Measurements from ENCODE around the gene RP9.

GRCh38 chr7:33118383-33118782 is 9.2 kb upstream of the RP9 start:
- TF ChIP-seq, protein P1, sequence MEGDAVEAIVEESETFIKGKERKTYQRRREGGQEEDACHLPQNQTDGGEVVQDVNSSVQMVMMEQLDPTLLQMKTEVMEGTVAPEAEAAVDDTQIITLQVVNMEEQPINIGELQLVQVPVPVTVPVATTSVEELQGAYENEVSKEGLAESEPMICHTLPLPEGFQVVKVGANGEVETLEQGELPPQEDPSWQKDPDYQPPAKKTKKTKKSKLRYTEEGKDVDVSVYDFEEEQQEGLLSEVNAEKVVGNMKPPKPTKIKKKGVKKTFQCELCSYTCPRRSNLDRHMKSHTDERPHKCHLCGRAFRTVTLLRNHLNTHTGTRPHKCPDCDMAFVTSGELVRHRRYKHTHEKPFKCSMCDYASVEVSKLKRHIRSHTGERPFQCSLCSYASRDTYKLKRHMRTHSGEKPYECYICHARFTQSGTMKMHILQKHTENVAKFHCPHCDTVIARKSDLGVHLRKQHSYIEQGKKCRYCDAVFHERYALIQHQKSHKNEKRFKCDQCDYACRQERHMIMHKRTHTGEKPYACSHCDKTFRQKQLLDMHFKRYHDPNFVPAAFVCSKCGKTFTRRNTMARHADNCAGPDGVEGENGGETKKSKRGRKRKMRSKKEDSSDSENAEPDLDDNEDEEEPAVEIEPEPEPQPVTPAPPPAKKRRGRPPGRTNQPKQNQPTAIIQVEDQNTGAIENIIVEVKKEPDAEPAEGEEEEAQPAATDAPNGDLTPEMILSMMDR (IDR thresholded peaks at IDR 0.05; ENCODE audit: low read depth, low read length) = no peak
- TF ChIP-seq EZH2phosphoT487 (IDR thresholded peaks at IDR 0.05; ENCODE audit: low read depth) = no peak

Measured in OCI-LY3 (cell line).